Non-pigmented ciliary epithelial cell (primary cell): ENCODE data around the gene COL28A1.
"Not testable (repeated sequence)": the region's sequence is repeated elsewhere in the genome, so short reads cannot be mapped to it uniquely, and the experiment has no call there.

ENCODE experiments used
- DNase-seq: peaks from one replicate; pipeline ENCODE4 v3.0.0-alpha.2; 2010; ENCODE audit warnings: low read depth

Gene COL28A1

GRCh38 chr7:7416031-7416858 is 119.4 kb downstream of the COL28A1 start:
- DNase-seq = no peak

DNA sequence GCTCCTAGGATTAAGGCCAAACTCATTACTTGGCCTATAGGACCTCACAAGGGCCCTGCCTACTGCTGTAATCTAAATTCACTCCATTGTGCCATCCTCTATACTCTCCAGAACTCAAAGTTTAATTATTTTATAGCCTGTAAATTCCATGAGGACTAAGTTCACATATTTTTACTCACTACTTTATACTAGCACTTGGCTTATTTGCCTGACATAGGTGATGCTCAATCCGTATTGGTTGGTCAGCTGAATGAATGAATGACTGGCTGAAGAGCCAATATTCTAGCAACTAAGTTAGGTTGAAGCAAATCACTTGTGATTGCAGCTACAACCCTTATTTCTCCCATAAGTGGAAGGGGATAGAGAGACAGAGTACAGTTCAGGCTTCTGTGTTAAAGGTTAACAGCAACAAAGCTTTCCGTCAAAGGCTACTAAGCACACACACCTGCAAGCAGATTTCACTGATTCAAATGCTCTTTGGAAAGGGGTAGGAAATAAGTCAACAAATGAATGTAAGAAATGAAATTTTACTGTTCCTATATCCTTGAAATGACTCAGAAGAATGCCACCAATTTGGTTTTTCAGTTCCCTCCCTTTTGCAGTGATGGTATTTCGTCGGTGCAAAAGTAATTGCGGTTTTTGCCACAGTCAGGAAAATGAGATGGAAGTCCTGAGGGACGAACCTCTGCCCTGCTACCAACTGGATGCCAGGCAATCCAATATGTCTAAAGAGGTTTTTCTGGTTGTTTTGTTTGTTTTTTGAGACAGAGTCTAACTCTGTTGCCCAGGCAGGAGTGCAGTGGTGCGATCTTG is 120.7 kb downstream of the COL28A1 start:
- no peak for DNase-seq

GRCh38 chr7:7408001-7408770 is 127.5 kb downstream of the COL28A1 start:
- no peak for DNase-seq

GRCh38 chr7:7405461-7405860 is 130.2 kb downstream of the COL28A1 start:
- no peak for DNase-seq

DNA sequence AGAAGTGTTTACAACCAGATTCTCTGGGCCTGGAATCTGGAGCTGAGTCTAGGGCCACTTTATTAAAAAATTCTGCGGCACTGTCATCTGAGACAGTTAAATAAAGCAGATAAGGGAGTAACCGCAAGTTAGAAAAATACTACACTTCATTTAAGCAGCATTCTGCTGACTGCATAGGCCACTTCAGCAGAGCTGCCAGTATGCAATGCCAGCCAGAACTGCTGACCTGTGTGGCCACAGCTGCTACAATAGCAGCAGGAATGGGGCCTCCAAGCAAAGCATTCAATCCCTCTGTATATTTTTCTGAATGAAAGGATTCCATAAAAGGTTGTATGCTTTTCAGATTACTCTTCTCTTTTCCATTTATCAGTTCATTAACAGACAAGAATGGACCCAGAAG is 136.0 kb downstream of the COL28A1 start:
- no peak for DNase-seq

GRCh38 chr7:7395785-7396184 is 139.9 kb downstream of the COL28A1 start:
- no peak for DNase-seq

GRCh38 chr7:7388164-7388563 is 147.5 kb downstream of the COL28A1 start:
- not testable (repeated sequence) for DNase-seq

DNA sequence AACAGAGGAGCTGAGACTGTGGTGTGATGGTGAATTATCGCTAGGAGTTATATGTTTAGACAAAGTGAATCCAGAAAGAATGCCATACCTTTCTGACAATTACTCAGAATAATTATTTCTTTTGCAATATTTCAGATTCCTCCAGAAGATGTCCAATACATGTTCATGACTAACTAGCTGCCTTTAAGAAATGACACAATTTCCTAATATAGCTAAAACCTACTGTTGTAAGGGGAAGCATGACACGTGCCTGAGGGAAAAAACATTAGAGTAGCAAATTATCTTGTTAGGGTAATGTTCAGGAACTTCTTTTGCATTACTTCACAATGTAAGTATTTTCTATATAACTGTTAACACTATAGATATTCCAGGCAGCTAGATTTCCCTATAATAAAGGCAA is 150.3 kb downstream of the COL28A1 start:
- no peak for DNase-seq

DNA sequence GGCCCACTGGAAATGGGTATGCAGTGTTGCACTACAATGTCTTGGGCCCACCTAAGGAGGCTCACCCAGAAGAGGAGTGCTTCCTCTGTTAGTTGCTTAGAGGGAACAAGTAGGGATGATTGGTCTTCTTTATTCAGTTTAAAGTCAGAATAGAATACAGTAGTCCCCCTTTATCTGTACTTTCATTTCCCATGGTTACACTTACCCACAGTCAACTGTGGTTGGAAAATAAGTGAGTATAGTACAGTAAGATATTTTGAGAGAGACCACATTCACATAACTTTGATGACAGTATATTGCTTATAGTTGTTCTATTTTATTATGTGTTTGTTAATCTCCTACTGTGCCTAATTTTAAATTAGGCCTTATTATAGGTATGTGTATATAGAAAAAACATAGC is 151.4 kb downstream of the COL28A1 start:
- DNase-seq = no peak

GRCh38 chr7:7375538-7375937 is 160.1 kb downstream of the COL28A1 start:
- DNase-seq = no peak

GRCh38 chr7:7370076-7370475 is 165.6 kb downstream of the COL28A1 start:
- DNase-seq = no peak

GRCh38 chr7:7369134-7369533 is 166.5 kb downstream of the COL28A1 start:
- DNase-seq = no peak

- no peak for DNase-seq
Measured at GRCh38 chr7:7354674-7355073, 181.0 kb downstream of the COL28A1 start.

GRCh38 chr7:7352845-7353244 is 182.8 kb downstream of the COL28A1 start:
- DNase-seq = no peak

DNA sequence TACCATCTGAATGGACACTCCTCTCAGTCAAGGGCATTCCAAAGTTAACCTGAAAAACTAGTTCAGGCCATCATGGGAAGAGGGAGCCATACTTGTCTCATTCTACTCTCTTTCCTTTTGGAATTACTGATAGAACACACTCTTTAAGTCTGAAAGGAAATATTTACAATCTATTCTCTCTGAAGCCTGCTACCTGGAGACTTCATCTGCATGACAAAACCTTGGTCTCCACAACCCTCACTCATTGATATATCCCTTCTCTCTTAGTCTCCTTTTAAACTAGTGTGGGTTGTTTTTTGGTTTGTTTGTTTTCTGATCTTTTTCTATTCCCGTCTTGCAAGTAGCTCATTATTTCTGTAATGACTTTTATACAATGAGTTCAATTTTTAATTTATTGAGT is 183.8 kb downstream of the COL28A1 start:
- no peak for DNase-seq

DNA sequence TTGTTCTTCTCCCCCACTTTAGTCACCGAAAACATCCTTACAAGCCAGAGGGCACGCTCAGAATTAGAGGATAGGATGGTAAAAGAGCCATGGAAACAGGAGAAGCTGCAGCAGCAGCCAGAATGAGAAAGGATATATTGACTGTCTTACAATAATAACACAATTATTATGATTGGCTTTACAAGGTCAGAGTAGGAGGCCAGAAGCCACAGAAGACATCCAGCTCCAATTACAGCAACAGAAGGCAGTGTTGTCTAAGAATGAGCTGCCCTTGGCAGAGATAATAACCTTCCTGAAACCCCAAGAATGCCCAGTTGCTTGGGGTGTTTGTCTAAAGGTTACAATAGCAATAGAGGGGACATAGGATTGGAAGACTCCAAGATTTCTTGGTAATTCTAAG is 184.5 kb downstream of the COL28A1 start:
- no peak for DNase-seq

DNA sequence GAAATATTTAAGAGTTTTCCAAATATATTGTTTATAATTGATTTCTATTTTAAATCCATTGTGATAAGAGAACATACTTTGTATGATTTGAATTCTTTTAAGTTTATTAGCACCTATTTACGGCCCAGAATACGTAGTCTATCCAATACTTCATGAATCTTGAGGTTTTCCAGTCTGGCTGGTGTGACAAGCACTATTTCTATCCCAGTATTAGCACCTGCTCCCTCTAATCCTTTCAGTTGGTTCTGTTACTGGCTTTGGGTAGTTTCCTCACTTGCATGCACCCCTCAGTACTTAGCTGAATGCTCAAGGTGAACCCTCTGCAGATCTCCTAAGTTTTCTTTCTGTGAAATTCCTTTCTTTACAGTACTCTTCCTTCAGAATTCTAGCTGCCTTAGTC is 186.5 kb downstream of the COL28A1 start:
- DNase-seq = no peak

DNA sequence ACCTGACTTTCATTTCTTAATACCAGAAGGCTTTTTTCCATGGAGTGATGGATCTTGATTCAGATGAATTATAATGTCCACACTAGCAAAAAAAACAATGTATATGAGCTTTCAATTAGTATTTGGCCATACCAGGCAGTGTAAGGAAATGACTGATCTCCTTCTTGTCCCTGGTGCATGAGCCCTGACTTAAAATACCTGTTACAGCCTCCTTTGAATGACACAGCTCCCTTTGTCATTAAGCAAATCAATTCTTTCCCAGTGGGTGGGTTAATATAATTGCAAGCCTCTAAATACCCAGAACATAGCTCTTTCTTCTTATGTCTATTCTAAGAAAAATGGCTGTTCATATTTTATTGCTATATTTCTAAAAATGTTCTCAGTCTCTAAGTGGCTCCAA is 188.6 kb downstream of the COL28A1 start:
- DNase-seq = no peak

DNA sequence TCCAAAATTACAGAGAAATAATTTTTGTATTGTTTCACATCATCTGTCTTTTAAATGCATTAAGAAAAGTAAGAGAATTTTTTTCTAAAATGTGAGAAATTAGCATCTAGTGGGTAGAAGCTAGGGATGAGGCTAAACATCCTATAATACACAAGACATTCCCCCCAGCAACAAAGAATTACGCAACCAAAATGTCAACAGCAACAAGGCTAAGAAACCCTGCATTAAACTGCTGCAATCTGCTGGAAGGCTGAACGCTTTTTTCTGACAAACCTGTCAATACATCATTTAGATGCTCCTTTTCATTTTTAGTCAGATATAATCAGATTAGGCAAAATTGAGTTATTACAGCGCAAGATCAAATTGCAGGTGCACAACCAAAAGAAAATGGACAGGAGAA is 191.1 kb downstream of the COL28A1 start:
- no peak for DNase-seq

DNA sequence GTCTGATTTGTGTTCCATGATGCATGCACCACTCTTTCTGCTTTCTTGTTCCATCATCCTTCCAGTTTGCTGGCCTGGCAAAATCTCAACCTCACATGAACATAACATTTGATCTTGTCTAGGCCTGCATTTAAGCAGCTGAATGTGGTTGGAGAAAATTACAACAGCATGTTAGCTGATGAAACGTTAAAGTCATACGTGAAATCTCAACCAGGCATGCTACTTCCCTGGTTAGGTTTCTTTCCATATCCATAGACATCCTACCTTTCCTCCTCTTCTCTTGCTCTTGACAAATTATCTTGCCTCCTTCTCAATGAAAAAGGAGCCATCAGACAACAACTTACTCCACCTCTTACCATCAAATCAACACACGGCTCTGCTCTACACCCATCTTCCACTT is 199.8 kb downstream of the COL28A1 start:
- no peak for DNase-seq

DNA sequence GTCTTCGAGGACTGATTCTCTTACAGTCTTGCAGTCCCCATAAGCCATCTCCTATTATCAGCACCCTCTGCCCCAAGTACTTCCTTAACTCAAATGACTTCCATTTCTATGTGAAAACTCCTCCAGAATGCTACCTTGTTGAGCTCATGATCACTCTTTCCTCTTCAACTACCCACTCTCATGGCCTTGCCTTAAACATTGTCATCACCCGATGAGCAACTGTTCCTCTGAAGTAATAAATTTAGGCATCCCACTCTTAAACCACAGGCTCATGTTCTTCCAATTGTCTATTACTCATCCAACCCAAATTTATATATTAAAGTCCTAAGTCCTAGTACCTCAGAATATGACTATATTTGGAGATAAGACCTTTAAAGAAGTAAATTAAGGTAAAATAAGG is 200.5 kb downstream of the COL28A1 start:
- no peak for DNase-seq

DNA sequence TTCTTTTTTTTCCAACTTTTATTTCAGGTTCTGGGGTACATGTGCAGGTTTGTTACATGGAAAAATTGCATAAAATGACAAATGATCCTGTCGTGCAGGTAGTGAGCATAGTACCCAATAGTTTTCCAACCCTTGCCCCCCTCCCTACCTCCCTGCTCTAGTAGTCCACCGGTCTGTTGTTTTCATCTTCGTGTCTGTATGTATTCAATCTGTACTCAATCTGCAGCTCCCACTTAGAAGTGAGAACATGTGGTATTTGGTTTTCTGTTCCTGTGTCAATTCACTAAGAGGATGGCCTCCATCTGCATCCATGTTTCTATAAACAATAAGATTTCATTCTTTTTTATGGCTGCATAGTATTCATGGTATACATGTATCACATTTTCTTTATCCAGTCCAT is 202.1 kb downstream of the COL28A1 start:
- no peak for DNase-seq

- DNase-seq = no peak
Measured at GRCh38 chr7:7331523-7331922, 204.2 kb downstream of the COL28A1 start.
